ENCODE data around the gene TMEM134.

Gene TMEM134

GRCh38 chr11:67500831-67501715 is 32.0 kb upstream of the TMEM134 start:
- DNase-seq (ENCODE audit: low read depth in 2 of 2) = no peak

- DNase-seq (ENCODE audit: low read depth in 2 of 2) = no peak
Observed at GRCh38 chr11:67500484-67500821, 31.4 kb upstream of the TMEM134 start.

GRCh38 chr11:67499808-67500483 is 30.9 kb upstream of the TMEM134 start:
- no peak for DNase-seq (ENCODE audit: low read depth in 2 of 2)

- DNase-seq (ENCODE audit: low read depth in 2 of 2) = no peak
Observed at GRCh38 chr11:67498544-67498972, 29.5 kb upstream of the TMEM134 start.

GRCh38 chr11:67497656-67498291 is 28.7 kb upstream of the TMEM134 start:
- no peak for DNase-seq (ENCODE audit: low read depth in 2 of 2)

- DNase-seq (ENCODE audit: low read depth in 2 of 2) = no peak
Observed at GRCh38 chr11:67496113-67496512, 27.1 kb upstream of the TMEM134 start.

- DNase-seq (ENCODE audit: low read depth in 2 of 2) = no peak
Observed at GRCh38 chr11:67495234-67496005, 26.4 kb upstream of the TMEM134 start.

- DNase-seq (ENCODE audit: low read depth in 2 of 2) = no peak
Observed at GRCh38 chr11:67494371-67495233, 25.6 kb upstream of the TMEM134 start.

- DNase-seq (ENCODE audit: low read depth in 2 of 2) = no peak
Observed at GRCh38 chr11:67493548-67494370, 24.7 kb upstream of the TMEM134 start.

GRCh38 chr11:67492801-67493547 is 23.9 kb upstream of the TMEM134 start:
- DNase-seq (ENCODE audit: low read depth in 2 of 2) = no peak

GRCh38 chr11:67492069-67492727 is 23.1 kb upstream of the TMEM134 start:
- no peak for DNase-seq (ENCODE audit: low read depth in 2 of 2)

GRCh38 chr11:67491276-67492068 is 22.4 kb upstream of the TMEM134 start:
- no peak for DNase-seq (ENCODE audit: low read depth in 2 of 2)

- no peak for DNase-seq (ENCODE audit: low read depth in 2 of 2)
Observed at GRCh38 chr11:67490727-67491065, 21.6 kb upstream of the TMEM134 start.

- DNase-seq (ENCODE audit: low read depth in 2 of 2) = no peak
Observed at GRCh38 chr11:67489885-67490726, 21.1 kb upstream of the TMEM134 start.

- no peak for DNase-seq (ENCODE audit: low read depth in 2 of 2)
Observed at GRCh38 chr11:67489203-67489884, 20.3 kb upstream of the TMEM134 start.

GRCh38 chr11:67486481-67487195 is 17.6 kb upstream of the TMEM134 start:
- DNase-seq (ENCODE audit: low read depth in 2 of 2) = no peak

Measured in fibroblast of skin of left quadriceps (primary cell).